ENCODE results near the gene CDH13.

GRCh38 chr16:82888591-82889001 is 261.8 kb downstream of the CDH13 start:
- TF ChIP-seq, protein P1, sequence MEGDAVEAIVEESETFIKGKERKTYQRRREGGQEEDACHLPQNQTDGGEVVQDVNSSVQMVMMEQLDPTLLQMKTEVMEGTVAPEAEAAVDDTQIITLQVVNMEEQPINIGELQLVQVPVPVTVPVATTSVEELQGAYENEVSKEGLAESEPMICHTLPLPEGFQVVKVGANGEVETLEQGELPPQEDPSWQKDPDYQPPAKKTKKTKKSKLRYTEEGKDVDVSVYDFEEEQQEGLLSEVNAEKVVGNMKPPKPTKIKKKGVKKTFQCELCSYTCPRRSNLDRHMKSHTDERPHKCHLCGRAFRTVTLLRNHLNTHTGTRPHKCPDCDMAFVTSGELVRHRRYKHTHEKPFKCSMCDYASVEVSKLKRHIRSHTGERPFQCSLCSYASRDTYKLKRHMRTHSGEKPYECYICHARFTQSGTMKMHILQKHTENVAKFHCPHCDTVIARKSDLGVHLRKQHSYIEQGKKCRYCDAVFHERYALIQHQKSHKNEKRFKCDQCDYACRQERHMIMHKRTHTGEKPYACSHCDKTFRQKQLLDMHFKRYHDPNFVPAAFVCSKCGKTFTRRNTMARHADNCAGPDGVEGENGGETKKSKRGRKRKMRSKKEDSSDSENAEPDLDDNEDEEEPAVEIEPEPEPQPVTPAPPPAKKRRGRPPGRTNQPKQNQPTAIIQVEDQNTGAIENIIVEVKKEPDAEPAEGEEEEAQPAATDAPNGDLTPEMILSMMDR (IDR thresholded peaks at IDR 0.05; ENCODE audit: insufficient read depth, low read length) = no peak
- TF ChIP-seq POLR2AphosphoS5 (IDR thresholded peaks at IDR 0.05; ENCODE audit: low read depth) (no peak), REST (IDR thresholded peaks at IDR 0.05; ENCODE audit: insufficient replicate concordance, low read depth) (no peak)
